PC-9 (cell line): Measurements from ENCODE around the gene ATP10B. TPM values are rescaled to one million over a fixed set of nuclear protein-coding genes. Genes with fewer than 3 reads are reported as not detected.

Experiments
- BruUV-seq: library from RNA; stranded (reverse); fragments of 400-500 nt; replicated peaks from 2 replicates; lab custom pipeline; 2021; lab: Mats Ljungman, UMichigan
- CTCF ChIA-PET: fragments of 300-600 bp; sonication (Branson Sonifier 250); formaldehyde crosslinking; loops from one replicate; lab custom pipeline; 2022; ENCODE audit warnings: antibody characterized with exemption; lab: Charles Lee
- POLR2A ChIA-PET: fragments of 300-600 bp; sonication (Branson Sonifier 250); formaldehyde crosslinking; loops from one replicate; lab custom pipeline; 2022; ENCODE audit warnings: antibody characterized with exemption; ENCODE audit not compliant: unreplicated experiment; lab: Charles Lee
- DNase-seq, 2 experiments: peaks; one replicate each; pipeline versions ENCODE4 v3.0.0 to v3.0.0-alpha.2; 2015 to 2022; ENCODE audit warnings: mixed read lengths in 1 of 2
- H2AFZ ChIP-seq: fragments of 200-600 bp; sonication (generic); 2 replicates; pipeline ENCODE4 v1.8.1; 2017; ENCODE audit warnings: antibody characterized with exemption
- H3F3A ChIP-seq: fragments of 200-600 bp; sonication (generic); 2 replicates; pipeline ENCODE4 v1.8.1; 2017; ENCODE audit warnings: antibody characterized with exemption, mild to moderate bottlenecking, low read depth; ENCODE audit not compliant: insufficient read depth
- H3K27ac ChIP-seq: fragments of 200-600 bp; sonication (generic); 2 replicates; pipeline ENCODE4 v1.6.1; 2016; ENCODE audit warnings: mixed run types
- H3K27me3 ChIP-seq: fragments of 200-600 bp; sonication (generic); 2 replicates; pipeline ENCODE4 v1.6.1; 2016; ENCODE audit warnings: low read depth, mixed run types; ENCODE audit not compliant: insufficient read depth
- H3K36me3 ChIP-seq: fragments of 200-600 bp; sonication (generic); 2 replicates; pipeline ENCODE4 v1.6.1; 2016; ENCODE audit warnings: low read depth, mixed run types
- H3K4me1 ChIP-seq: fragments of 200-600 bp; sonication (generic); replicated peaks from 2 replicates; pipeline ENCODE4 v1.6.1; 2016; ENCODE audit warnings: mixed run types; ENCODE audit not compliant: insufficient read depth
- H3K4me2 ChIP-seq: fragments of 200-600 bp; sonication (generic); 2 replicates; pipeline ENCODE4 v1.6.1; 2017; ENCODE audit warnings: mixed run types
- H3K4me3 ChIP-seq: fragments of 200-600 bp; sonication (generic); 2 replicates; pipeline ENCODE4 v1.6.1; 2016; ENCODE audit warnings: mixed run types
- H3K79me2 ChIP-seq: fragments of 200-600 bp; sonication (generic); 2 replicates; pipeline ENCODE4 v1.6.1; 2017; ENCODE audit warnings: low read depth, mixed run types
- H3K9me2 ChIP-seq: fragments of 200-600 bp; sonication (generic); 2 replicates; pipeline ENCODE4 v1.8.1; 2017; ENCODE audit warnings: mild to moderate bottlenecking; ENCODE audit not compliant: insufficient read depth
- H3K9me3 ChIP-seq: fragments of 200-600 bp; sonication (generic); 2 replicates; pipeline ENCODE4 v1.8.1; 2016; ENCODE audit warnings: low read depth; ENCODE audit not compliant: insufficient read depth
- H4K20me1 ChIP-seq: fragments of 200-600 bp; sonication (generic); 2 replicates; pipeline ENCODE4 v1.8.1; 2017; ENCODE audit not compliant: insufficient read depth
- EZH2 ChIP-seq: fragments of 200-600 bp; sonication (generic); IDR thresholded peaks from 2 replicates; pipeline ENCODE4 v1.8.0; 2017; ENCODE audit warnings: antibody characterized with exemption, low read depth
- intact Hi-C: fragments of 100-400 bp; cut with micrococcal nuclease; formaldehyde crosslinking; loops from one replicate; pipeline ENCODE4 v1.10.0; 2022; ENCODE audit not compliant: unreplicated experiment
- total RNA-seq: library from RNA; stranded (reverse); gene quantifications from 2 replicates; pipeline ENCODE4 v1.2.3, GENCODE V29; 2021
- TF ChIP-seq, protein P1 (sequence below): fragments of 200-600 bp; sonication (generic); conservative IDR thresholded peaks from 2 replicates; pipeline ENCODE4 v1.6.1; 2017; ENCODE audit warnings: mixed run types, antibody characterized with exemption, mild to moderate bottlenecking, moderate library complexity

ATP10B gene
- total RNA-seq, 1 experiment from 2014 or later: not detected

DNA sequence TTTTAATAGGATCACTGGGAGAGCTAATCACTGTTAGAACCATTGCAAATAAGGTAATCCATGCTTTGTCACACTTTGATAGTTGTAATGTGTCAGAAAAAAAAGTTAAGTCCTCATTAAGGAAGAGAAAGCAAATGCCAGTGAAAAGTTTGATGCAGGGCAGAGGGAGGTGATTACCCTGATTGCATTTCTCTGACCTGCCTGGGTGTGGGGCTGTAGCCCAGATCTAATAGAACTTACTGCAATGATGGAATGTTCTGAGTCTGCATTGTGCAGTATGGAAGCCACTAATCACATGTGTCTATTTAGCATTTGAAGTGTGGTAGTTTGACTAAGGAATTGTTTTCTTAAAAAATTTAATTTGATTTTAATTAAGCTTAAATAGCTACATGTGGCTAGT, 202.7 kb downstream of the ATP10B start:
- Histone ChIP-seq H3K9me2 (no peaks in the 10 kb centered on the region), H3K36me3 (no peaks in the 10 kb centered on the region), H3K4me2 (no peak overlapping the region), H4K20me1 (no peaks in the 10 kb centered on the region), H3K27me3 (no peaks in the 10 kb centered on the region), H3K4me1 (no peaks in the 10 kb centered on the region), H3K79me2 (no peaks in the 10 kb centered on the region), H2AFZ (no peak overlapping the region), H3K9me3 (no peaks in the 10 kb centered on the region), H3F3A (no peaks in the 10 kb centered on the region), H3K4me3 (no peak overlapping the region), H3K27ac (no peak overlapping the region)
- no TSS peak for BruUV-seq
- POLR2A ChIA-PET: no interaction called here
- CTCF ChIA-PET: no interaction called here
- DNase-seq: no peak
- intact Hi-C loops: no loop called here
- TF ChIP-seq, protein P1, sequence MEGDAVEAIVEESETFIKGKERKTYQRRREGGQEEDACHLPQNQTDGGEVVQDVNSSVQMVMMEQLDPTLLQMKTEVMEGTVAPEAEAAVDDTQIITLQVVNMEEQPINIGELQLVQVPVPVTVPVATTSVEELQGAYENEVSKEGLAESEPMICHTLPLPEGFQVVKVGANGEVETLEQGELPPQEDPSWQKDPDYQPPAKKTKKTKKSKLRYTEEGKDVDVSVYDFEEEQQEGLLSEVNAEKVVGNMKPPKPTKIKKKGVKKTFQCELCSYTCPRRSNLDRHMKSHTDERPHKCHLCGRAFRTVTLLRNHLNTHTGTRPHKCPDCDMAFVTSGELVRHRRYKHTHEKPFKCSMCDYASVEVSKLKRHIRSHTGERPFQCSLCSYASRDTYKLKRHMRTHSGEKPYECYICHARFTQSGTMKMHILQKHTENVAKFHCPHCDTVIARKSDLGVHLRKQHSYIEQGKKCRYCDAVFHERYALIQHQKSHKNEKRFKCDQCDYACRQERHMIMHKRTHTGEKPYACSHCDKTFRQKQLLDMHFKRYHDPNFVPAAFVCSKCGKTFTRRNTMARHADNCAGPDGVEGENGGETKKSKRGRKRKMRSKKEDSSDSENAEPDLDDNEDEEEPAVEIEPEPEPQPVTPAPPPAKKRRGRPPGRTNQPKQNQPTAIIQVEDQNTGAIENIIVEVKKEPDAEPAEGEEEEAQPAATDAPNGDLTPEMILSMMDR: peak; percentile 44
- TF ChIP-seq EZH2: no peak

DNA sequence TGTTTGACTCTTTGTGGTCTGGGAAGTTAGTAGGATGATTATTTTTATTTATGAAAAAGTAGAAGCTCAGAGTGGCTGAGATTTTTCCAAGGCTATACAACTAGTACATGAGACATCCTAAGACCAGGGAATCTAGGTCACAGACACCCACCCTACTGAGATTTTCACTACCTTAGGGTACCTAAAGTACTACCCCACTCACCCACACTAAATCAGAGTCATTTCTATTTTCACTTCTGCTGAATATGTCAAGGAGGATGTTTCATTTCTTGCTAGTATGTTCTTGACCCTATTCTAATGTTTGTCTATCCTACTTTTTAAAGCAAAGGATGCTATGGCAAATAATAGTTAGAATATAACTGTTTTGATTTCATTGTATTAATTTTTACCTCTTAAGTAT, 206.0 kb downstream of the ATP10B start:
- H3F3A ChIP-seq: no peaks in the 10 kb centered on the region
- H2AFZ ChIP-seq: no peak overlapping the region
- H3K79me2 ChIP-seq: no peaks in the 10 kb centered on the region
- no peak overlapping the region for H3K27ac ChIP-seq
- no peaks in the 10 kb centered on the region for H3K9me2 ChIP-seq
- no peak overlapping the region for H3K4me3 ChIP-seq
- ChIA-PET POLR2A (interaction anchor here (0.6 to 0.9 kb wide), 2 partner anchors 77 to 225 kb away, joined by 4 to 6 read pairs; no protein-coding TSS in a partner anchor), CTCF (no interaction called here)
- H4K20me1 ChIP-seq: no peaks in the 10 kb centered on the region
- intact Hi-C loops: no loop called here
- no peak for DNase-seq
- H3K4me2 ChIP-seq: no peak overlapping the region
- no TSS peak for BruUV-seq
- no peaks in the 10 kb centered on the region for H3K36me3 ChIP-seq
- TF ChIP-seq, protein P1: no peak
- no peak for TF ChIP-seq EZH2
- H3K27me3 ChIP-seq: no peaks in the 10 kb centered on the region
- H3K9me3 ChIP-seq: no peaks in the 10 kb centered on the region
- H3K4me1 ChIP-seq: no peaks in the 10 kb centered on the region

DNA sequence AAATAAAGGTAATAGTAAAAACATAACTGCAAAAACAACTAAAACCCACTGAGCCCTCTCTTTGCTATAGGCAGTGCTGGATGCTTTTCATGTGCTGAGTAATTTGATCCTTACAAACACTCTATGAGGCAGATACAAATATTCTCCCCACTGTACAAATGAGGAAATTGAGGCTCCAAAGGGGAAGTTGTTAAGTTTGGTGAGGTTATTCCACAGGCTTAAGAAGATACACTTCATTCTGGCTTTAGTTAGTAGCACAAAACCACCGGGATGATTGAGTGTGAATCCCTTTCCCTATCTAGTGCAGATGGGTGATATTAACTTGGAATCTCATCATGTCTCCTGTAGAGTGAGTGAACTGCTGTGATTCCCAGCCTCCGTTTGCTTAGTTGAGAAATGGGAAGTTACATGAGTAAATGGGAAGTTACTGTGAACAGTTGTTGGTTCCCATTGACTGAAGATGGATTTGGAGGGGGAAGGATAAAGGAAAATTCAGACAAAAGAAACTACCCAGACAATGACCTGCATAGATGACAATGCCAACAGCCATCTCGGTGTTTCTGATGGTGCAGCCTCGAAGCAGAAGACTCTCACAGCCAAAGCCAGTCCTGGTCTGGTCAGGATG, 208.3 kb downstream of the ATP10B start:
- intact Hi-C loops: no loop called here
- H3K36me3 ChIP-seq: no peaks in the 10 kb centered on the region
- TF ChIP-seq EZH2: no peak
- TF ChIP-seq, protein P1: no peak
- POLR2A ChIA-PET: no interaction called here
- H3K79me2 ChIP-seq: no peaks in the 10 kb centered on the region
- no peaks in the 10 kb centered on the region for H3K9me3 ChIP-seq
- no peaks in the 10 kb centered on the region for H3K4me1 ChIP-seq
- 0 out of 2 replicates have a peak, but pooled peaks cover 6% of the 10 kb centered on the region for H3K27me3 ChIP-seq
- BruUV-seq: no TSS peak
- no peak for DNase-seq
- H3K4me2 ChIP-seq: no peak overlapping the region
- CTCF ChIA-PET: no interaction called here
- no peak overlapping the region for H3K4me3 ChIP-seq
- no peak overlapping the region for H2AFZ ChIP-seq
- no peaks in the 10 kb centered on the region for H3F3A ChIP-seq
- no peaks in the 10 kb centered on the region for H3K9me2 ChIP-seq
- no peak overlapping the region for H3K27ac ChIP-seq
- H4K20me1 ChIP-seq: no peaks in the 10 kb centered on the region
